Measurements from ENCODE around the gene C4B.
"Not testable (repeated sequence)": the region's sequence is repeated elsewhere in the genome, so short reads cannot be mapped to it uniquely, and the experiment has no call there.

C4B gene

DNA sequence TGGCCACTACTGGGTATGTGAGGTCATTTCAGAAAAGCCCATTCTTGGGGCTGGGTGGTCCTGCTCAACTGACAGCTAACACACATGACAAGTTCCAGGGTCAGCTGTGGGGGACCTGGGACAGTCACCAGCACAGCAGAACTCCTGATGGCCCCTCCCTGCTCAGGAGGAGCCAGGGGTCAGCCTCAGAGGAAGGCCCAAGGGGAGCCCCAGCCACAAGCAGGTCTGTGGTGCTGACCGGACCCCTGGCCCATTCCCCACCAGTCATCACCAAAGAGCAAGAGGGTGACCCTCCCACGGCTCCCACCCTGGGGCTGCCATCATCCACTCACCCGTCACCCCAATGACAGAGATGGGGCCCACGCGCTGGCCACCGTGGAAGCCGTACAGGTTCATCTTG lies 41.7 kb downstream of the C4B start:
- DNase-seq = no peak

DNA sequence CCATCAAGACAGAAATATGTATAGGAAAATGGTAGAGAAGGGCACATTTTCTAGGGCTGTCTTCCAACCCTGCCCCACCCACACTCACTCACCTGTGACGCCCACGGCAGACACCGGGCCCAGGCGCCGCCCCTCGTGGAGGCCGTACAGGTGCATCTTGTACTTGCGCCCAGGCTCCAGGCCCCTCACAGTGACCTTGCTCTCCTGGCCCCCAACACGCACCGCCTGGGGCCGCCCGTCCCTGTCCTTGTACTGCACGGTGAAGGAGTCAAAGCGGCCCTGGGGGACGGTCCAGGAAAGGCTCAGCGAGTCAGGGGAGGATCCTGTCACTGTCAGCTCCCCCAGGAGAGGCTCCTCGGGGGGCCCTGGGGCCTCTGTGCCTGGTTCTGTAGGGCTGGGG lies 43.4 kb downstream of the C4B start:
- DNase-seq = no peak

DNA sequence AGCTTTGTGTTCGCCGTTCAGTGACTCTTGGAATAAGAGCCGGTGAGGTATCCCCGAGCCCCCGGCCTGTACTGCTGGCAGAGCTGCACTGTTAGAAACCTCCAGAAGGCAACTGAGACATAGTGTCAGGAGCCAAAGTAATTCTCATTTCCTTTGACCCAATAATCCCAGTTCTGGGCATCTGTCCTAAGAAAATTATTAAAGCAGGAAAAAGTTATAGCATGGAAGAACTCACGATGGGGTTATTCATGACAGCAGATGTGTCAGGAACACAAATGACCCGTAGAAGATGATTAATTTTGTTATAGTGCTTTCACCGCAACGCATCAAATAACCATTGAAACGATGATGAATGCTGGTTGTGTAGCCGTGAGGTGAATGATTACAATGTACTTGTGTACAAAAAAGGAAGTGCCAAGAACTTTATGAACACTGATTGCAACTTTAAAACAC lies 43.9 kb downstream of the C4B start:
- DNase-seq = no peak

DNA sequence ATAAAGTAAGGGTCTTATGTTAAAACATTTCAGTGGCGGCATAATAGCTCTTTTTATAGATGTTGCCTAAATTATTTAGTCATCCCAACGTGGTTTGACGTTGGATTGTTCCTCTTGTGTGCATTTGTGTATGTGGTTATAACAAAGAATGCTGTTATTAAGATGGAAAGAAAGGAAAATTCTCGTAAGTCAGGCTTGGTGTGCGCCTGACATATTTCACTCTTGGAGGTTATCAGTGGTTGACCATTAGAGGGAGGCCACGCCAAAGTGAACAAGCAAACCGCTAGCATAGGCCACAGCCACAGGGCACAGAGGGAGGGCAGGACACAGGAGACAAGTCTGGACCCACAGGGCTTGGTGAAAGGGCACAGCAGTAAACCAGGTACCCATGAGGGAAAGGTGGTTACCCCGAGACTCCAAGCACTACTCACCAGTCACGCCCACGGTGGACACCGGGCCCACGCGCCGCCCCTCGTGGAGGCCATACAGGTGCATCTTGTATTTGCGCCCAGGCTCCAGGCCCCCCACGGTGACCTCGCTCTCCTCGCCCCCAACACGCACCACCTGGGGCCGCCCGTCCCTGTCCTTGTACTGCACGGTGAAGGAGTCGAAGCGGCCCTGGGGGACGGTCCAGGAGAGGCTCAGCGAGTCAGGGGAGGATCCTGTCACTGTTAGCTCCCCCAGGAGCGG lies 46.5 kb downstream of the C4B start:
- no peak for DNase-seq

DNA sequence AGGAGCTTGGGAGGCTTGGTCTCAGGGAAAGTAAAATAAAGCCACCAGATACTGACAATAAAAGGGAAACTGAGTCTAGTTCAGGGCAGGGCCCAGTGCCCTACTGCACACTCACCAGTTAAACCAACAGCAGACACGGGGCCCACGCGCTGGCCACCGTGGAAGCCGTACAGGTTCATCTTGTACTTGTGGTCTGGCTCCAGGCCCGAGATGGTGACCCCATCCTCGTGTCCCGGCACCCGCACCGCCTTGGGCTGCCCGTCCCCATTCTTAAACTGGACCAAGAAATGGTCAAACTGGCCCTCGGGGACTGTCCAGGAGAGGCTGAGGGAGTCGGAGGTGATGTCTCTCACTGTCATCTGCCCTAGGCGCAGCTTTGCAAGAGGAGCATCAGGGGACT lies 50.1 kb downstream of the C4B start:
- no peak for DNase-seq

DNA sequence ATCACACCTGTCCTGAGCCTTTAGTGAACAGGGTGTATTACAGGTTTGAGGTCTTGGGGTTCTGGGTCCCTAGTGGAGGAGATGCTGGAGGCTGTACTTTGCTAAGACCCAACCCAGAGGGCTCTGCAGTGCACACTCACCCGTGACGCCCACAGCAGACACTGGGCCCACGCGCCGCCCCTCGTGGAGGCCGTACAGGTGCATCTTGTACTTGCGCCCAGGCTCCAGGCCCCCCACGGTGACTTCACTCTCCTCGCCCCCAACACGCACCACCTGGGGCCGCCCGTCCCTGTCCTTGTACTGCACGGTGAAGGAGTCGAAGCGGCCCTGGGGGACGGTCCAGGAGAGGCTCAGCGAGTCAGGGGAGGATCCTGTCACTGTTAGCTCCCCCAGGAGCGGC lies 52.9 kb downstream of the C4B start:
- not testable (repeated sequence) for DNase-seq

DNA sequence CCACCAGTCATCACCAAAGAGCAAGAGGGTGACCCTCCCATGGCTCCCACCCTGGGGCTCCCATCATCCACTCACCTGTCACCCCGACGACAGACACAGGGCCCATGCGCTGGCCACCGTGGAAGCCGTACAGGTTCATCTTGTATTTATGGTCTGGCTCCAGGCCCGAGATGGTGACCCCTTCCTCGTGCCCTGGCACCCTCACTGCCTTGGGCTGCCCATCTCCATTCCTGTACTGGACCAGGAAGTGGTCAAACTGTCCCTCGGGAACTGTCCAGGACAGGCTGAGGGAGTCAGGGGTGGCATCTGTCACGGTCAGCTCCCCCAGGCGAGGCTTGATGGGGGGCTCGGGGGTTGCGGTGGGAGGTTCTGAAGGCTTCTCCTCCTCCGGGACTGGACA lies 53.7 kb downstream of the C4B start:
- DNase-seq = not testable (repeated sequence)

DNA sequence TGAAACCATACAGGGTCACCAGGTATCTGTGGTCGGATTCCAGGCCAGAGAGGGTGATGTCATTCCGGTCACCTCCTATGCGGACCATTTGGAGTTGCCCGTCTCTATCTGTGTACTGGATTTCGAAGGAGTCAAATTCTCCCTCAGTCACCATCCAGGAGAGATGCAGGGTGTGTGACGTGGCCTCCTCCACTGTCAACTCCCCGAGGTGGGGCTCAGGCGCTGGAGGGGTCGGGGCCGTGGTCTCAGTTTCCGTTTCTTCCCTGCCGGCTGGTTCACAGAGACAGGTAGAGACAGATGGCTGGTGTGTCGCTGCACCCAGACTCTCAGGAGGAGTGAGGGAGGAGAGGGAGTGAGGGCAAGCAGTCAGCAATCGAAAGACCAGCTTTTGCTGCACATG lies 54.3 kb downstream of the C4B start:
- no peak for DNase-seq

DNA sequence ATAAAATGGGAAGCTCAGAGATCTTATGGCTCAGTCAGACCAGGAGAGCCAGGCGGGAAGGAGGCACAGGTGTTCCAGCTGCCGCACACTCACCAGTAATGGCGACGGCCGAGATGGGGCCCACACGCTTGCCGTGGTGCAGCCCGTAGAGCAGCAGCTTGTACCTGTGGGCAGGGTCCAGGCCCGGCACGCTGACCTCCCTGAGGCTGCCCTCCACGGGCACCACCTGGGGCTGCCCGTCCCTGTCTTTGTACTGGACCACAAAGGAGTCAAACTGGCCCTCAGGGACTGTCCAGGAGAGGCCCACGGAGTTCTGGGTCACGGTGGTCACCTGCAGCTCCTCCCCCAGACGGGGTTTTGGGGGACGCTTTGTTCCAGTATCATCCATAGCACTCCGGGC lies 54.9 kb downstream of the C4B start:
- DNase-seq = no peak

DNA sequence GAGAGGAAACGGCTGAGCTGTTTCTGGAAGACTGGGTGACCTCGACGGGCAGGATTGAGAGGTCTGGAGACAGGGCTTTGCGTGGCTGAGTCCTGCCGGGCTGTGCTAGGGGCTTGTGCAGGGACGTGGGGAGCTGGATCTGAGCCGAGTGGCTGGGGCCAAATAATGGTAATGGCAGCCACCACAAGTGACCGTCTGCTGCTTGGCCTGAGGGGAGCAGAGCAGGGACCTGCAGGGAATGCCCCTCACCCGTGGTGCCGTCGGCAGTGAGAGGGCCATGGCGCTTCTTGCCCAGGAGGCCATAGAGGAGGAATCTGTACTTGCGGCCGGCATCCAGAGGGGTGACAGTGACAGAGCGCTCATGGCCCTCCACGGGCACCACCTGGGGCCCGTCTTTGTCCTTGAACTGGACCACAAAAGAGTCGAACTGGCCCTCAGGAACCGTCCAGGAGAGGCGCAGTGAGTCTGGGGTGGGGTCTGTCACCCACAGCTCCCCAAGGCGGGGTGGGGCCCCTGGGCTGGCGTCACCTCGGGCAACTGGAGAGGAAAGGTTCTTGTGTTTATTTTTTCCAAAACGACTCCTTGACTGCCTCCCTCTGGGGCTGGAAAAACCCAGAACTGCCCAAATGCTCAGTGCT lies 55.4 kb downstream of the C4B start:
- no peak for DNase-seq

DNA sequence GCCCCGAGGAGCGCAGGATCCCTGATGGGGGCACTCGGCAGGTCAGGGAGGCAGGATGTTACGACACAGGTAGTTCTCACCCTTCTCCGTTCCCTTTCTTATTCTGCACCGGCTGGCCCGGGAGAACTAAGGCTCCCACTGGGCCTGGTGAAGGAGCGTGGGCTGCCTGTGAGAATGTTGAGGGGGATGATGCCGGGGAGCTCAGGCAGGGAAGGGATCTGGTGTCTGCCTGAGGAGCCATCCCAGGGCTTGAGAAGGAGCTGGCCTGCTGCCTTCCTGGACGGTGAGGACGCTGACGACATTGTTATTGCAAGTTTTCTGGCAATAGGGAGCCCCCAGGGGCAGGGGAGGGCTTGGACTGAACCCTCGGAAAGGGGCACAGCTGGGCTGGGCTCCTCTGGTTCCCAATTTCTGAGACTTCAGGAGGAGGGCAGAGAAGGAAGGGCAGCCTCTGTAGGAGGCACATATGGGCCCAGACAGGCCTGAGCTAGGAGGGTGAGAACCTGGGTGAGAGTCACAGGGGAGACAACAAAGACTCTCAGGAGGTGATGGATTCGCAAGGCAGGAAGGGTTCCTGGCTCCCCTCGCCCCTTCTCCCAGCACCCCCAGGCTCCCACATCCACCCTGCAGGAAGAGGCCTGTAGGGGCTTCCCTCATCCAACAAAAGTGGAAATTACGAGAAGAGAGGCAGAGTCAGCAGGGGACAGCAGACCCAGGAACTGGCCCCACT lies 56.4 kb downstream of the C4B start:
- DNase-seq = no peak

DNA sequence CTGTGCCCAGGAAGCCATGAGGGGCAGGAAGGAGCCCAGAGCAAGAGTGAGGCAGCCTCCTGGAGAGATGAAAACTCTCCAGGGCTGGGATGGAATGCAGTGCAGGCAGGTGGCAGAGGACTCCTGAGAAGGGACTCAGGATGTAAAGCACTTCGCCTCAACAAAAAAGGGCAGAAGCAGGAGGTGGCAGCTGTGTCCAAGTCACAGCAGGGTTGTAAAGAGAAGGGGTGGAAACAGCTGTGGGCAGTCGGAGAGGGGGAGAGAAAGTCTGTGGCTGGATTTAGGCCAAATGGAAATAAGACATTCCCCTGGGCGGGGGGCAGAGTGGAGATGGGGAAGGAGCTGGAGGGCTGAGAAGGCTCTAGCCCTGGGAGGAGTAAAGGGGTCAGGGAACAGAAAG lies 58.5 kb downstream of the C4B start:
- DNase-seq = no peak

DNA sequence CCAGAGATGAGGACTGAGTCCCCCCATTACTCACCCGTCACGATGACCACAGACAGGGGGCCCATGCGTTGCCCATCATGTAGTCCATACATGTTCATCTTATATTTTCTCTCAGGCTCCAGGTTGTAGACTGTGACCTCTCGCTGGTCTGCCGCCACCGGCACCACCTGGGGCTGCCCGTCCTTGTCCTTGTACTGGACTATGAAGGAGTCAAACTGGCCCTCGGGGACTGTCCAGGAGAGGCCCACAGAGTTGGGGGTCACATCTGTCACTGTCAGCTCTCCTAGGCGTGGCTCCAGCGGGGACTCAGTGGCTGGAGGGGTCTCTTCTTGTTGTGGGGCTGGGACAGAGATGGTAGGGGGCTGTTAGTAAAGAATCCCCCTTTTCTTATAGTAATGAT lies 59.0 kb downstream of the C4B start:
- DNase-seq = no peak

DNA sequence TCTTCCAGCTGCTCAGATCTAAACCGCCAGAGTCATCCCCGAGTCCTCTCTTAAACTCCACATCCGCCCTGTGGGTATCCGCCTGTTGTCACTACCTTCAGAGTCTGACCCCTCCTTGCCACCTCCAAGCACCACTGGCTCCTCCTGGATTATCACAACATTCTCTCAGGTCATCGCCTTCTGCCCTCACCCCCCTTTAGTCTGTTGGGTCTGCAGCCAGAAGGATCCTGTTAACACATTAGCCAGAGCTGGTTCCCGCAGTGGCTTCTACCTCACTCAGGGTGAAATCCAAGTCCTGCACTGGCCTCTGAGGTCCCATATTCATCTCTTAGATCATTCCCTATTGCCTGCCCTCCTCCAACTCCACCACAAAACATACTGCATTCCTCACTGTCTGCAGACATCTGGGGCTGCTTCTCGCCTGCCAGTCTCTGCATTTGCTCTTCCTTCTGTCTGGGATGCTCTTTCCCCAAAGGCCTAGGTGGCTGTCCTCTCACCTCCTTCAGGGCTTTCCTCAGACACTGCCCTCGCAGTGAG lies 60.5 kb downstream of the C4B start:
- no peak for DNase-seq

DNA sequence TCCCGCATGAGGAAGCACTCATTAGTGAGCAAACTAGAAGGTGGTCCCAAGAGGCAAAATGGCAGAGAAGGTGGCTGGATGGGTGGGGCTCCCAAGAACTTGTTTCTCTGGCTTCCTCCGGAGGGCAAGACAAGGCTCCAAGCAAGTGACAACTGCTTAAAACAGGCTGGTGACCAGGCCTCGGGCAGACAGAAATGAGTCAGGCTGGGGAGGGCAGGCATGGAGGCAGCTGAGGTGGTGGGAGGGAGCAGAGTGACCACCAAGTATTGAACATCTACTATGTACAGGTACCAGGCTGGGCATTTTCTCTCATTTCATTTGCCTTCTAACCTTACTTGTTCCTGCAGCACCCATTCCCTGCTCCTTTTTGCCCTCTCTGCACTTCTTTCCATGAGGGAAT lies 61.2 kb downstream of the C4B start:
- no peak for DNase-seq

DNA sequence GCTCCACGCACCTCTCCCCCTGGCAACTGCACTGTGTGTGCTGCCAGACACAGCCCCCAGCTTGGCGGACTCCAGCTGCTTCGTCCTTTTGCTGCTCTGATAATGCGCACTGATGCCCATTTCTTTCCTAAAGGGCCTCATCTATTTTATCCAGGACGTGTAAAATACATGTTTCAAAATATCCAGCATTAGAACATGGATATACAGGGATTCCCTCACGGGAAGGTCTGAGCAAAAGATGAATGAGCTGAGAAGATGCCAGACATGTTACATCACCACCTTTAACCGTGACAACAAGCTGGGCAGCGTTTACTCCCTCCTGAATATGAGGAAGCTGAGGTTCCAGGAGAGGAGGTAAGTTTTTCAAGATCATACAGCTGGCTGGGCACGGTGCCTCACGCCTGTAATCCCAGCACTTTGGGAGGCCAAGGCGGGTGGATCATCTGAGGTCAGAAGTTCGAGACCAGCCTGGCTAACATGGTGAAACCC lies 61.8 kb downstream of the C4B start:
- DNase-seq = no peak

DNA sequence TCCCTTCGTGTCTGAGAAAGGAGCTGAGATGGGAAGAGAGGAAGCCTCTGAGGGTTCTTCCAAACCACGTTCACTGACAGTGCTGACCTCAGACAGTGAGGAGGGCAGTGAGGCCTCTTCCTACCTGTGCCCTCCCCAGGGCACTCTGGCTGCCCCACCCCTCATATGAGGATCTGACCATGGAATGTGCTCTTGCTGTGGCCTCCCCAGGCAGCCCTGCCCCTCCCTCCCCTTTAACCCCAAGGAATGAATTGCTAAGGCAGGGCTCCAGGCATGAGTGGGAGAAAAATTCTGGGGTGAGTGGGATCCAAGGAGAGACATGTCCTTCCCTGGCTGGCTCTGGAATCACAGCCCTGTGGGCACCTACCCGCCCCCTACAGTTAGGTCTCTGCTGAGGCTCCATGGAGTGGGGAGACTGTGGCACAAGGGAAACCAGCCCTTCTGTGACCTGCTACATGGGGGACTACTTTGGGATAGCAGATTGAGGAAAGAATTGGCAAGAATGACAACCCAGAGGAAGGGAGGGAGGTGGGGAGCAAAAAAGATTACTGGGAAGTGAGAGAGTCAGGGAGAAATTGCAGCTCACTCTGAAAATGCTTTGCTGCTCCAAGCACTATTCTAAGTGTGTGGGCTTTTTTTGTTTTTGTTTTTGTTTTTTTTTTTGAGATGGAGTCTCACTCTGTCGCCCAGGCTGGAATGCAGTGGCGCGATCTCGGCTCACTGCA lies 65.1 kb downstream of the C4B start:
- no peak for DNase-seq

DNA sequence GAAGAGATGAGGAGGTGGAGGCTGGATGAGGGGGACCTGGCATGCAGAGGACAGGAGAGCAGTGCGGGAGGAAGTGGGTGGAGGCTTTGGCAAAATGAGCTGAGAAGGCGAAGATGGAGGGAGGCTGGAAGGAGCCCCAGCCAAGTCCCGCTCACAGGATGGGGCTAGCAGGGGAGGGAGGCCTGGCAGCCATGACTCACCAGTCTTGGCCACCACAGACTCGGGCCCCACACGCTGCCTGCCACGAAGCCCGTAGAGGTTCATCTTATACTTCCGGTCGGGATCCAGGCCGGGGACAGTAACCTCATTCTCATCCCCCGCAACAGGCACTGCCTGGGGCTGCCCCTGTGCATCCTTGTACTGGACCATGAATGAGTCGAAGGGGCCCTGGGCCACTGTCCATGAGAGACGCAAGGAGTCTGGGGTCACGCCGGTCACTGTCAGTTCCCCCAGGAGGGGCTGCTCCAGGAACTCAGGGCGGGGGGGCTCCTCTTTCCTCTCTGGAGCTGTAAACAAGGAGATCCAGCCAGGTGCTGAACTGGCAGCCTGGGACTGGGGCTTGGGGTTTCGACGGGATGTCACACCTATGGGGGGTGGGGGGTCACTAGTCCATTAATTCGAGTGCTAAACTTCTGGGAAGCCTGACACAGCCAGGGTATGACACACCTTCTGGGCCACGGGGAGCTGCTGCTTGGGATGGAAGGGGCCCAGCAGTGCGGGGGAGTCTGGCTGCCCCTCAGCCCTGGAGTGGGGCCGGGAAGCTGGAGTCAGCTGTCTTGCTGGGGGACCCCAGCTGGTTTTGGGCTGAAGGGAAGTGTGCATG lies 66.8 kb downstream of the C4B start:
- DNase-seq = no peak

DNA sequence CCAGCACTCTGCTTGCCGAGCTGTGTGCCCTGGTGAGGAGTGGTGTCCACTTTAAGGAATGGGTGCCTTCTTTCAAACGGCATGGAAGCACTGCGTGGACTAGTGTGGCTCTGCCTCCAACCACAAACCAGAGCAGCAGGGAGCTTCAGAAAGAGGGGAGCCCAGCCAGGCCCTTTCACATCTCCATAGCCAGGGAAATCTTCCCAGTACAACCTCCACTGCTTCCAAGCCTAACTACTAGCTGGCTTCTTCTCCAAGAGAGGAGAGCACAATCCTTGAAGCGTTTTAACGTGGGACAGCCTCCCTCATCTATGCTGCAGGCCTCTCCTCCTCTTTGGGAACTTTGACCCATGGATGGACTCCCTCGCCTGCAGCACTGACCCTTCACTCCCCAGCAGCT lies 67.9 kb downstream of the C4B start:
- no peak for DNase-seq

DNA sequence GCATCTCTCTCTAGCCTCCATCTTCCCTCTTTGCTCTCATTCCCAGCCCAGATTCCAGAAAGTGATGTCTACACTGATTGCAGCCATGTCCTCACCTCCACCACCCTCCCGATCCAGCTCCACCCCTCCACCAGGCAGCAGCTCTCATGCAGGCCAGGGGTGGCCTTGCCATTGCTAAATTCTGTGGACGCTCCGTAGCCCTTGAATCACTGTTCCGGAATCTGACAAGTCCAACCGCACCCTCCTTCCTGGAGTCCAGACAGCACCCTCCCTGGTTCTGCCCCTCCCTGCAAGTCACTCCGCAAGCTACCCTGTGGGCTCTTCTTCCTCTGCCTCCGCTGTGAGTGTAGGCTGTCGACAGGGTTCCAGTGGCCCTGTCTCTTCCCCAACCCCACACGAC lies 68.3 kb downstream of the C4B start:
- no peak for DNase-seq

DNA sequence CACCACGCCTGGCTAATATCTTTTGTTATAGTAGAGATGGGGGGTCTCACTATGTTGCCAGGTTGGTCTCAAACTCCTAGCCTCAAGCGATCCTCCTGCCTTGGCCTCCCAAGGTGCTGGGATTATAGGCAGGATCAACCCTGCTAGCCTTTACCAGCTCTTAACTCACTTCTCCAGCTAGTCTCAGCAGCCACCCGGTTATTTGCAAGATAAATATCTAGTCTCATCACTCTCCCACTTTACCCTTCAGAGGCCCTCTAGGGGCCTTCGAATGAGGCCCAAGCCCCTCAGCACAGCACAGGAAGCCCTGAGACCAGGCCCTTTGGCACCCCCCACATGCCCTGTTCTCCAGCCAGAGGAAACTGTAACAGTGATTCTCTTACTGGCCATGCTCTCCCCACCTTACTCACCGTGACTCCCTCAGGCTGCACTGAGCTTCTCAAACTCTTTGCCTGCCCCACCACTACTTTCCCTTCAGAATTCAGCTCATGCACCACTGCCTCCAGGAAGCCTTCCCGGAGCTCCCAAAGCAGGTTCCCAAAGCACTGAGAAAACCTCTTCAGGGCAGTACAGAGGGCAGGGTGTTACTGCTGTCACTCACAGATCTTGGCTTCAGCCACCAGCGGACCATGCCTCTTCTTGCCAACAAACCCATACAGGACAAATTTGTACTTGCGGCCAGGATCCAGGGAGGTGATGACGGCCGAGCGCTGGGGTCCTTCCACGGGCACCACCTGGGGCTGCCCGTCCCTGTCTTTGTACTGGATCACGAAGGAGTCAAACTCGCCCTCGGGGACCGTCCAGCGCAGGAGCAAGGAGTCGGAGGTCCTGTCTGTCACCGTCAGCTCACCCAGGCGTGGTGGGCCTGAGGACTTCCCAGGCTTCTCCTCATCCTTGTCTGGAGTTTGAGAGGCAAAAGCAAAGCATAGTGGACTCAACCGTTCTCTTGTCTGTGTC lies 69.5 kb downstream of the C4B start:
- DNase-seq = no peak
